ENCODE results near the gene TATDN2.
A peak's percentile ranks its signal among the peaks of the same experiment; 100 is the strongest.

Gene TATDN2

DNA sequence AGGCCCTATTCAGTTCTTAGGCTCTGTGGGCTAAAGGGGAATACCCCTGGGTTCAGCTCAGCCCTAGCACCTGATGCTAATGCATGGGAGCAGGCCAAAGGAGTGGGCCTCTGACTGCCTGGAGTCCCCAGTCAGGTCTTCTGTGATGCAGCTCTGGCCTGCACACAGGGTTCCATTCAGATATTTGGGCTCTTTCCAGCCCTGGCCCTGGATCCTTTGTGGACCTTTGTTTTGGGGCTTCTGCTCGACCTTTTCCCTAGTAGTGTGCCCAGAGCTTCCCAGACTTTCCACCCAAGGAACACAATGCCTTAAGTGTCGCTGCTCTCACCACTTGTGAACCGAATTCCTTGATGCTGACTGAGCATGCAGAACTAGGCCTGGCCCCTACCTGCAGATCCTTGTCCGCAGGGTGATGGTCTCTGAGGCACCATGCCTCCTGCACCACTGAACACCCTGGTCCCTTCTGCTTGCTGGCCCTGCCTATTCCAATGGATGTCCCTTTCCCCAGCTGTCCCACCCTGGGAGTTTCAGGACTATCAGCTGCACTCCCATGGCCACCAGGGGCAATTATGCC, 67.6 kb downstream of the TATDN2 start:
- H3K4me3 ChIP-seq (replicated peaks; ENCODE audit: low read depth, low read length) = no peak overlapping the region
- TF ChIP-seq, protein P1, sequence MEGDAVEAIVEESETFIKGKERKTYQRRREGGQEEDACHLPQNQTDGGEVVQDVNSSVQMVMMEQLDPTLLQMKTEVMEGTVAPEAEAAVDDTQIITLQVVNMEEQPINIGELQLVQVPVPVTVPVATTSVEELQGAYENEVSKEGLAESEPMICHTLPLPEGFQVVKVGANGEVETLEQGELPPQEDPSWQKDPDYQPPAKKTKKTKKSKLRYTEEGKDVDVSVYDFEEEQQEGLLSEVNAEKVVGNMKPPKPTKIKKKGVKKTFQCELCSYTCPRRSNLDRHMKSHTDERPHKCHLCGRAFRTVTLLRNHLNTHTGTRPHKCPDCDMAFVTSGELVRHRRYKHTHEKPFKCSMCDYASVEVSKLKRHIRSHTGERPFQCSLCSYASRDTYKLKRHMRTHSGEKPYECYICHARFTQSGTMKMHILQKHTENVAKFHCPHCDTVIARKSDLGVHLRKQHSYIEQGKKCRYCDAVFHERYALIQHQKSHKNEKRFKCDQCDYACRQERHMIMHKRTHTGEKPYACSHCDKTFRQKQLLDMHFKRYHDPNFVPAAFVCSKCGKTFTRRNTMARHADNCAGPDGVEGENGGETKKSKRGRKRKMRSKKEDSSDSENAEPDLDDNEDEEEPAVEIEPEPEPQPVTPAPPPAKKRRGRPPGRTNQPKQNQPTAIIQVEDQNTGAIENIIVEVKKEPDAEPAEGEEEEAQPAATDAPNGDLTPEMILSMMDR (IDR thresholded peaks at IDR 0.05; ENCODE audit: low read length, missing control alignments) = no peak
- DNase-seq (ENCODE audit: low read depth) = no peak

DNA sequence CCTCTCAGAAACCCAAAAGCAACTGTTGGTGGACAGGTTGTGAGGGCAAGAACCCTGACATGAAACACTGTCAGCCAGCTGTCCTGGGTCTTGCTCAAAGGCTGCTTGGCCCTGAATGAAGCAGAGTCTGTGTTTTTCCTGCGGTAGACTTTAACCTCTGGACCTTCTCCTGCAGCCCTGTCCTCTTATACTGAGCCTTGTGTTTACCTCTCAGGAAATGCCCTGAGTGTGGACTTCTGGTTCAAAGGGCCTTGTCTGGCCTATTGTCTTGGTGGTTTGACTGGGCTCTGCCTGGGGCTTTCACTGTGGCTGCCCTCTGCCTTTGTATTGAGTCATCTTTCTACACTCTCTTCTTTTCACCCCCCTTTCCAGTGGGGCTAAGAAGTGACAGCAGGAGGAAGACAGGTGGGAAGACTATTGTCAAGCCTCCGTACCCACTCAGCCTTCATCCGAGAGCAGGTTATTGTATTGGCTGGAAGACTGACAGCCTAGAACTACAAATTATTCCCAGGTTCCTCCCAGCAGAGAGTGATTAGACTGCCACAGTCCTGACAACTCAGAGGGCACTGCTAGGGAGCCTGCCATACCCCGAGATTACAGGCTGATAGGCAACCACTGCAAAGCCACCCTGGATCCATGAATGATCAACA, 69.2 kb downstream of the TATDN2 start:
- TF ChIP-seq, protein P1 (IDR thresholded peaks at IDR 0.05; ENCODE audit: low read length, missing control alignments) = no peak
- DNase-seq (ENCODE audit: low read depth) = no peak
- H3K4me3 ChIP-seq (replicated peaks; ENCODE audit: low read depth, low read length) = no peak overlapping the region

DNA sequence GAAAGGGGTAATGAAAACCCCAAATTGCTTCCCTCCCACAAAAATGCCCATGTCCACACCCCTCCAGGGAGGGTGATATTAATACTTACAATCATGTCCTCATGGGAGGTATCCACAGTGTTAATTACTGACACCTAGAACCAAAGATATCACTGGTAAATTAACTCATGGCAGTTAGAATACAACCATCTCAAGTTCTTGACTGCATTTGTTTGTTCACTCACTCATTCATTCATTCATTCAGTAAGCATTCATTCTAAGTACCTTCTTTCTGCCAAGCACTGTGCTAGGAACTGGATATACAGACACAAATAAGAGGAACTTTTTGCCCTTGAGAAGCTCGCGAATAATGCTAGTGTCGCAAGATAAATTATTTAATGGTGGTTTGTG, 69.7 kb downstream of the TATDN2 start:
- TF ChIP-seq, protein P1 (IDR thresholded peaks at IDR 0.05; ENCODE audit: low read length, missing control alignments) = no peak
- DNase-seq (ENCODE audit: low read depth) = no peak
- no peak overlapping the region for H3K4me3 ChIP-seq (replicated peaks; ENCODE audit: low read depth, low read length)

DNA sequence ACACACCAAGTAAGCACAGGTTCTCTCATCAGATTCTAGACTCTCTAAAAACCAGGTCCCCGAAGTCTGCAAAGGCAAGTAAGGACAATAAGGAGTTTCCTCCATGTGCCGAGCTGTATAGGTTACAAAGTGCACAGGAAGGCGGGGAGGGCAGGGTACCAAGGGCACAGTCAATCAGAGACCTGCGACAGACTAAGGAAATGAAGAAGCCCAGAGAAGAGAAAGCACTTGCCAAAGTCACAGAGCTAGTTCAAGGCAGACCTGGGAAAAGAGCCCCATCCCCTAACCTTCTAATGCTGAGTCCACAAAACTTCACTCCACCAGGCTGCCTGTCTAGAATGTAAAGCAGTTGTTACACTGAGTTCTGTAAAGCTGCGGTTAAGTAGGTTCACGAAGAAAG, 71.0 kb downstream of the TATDN2 start:
- peak overlapping the region; percentile 100 for H3K4me3 ChIP-seq (replicated peaks; ENCODE audit: low read depth, low read length)
- TF ChIP-seq, protein P1 (IDR thresholded peaks at IDR 0.05; ENCODE audit: low read length, missing control alignments) = no peak
- DNase-seq (ENCODE audit: low read depth) = no peak

DNA sequence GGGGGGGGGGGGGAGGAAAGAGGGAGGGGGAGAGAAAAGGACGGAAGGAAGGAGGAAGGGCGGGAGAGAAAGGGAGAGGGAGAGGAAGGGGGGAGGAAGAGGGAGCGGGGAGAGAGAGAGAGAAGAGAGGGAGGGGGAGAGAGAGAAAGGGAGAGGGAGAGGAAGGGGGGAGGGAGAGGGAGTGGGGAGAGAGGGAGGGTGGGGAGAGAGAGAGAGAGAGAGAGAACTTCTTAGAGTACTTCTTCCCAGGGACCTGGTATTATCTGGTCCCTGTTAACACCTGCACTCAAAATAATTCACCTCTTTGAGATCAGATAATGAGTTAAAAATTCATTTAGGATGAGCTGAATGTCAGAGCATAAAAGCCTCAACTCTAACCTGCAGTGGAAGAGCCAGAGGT, 71.5 kb downstream of the TATDN2 start:
- peak overlapping the region; percentile 100 for H3K4me3 ChIP-seq (replicated peaks; ENCODE audit: low read depth, low read length)
- no peak for DNase-seq (ENCODE audit: low read depth)
- TF ChIP-seq, protein P1 (IDR thresholded peaks at IDR 0.05; ENCODE audit: low read length, missing control alignments) = no peak

DNA sequence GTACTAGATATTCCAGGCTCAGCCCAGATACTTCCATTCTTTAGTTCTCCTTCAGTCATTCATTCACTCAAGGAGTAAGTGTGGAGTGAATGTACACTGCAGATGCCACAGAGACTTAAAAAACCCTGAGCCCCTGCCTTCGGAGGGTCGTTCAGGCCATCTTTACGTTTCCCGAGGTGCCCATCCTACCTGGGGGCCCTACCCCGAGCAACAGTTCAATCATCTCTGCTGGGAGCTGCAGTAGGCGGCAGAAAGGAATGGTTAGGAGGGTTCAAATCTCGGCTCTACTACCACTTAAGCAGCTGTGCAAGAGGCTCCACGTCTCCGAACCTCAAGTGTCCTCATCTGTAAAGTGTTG, 72.0 kb downstream of the TATDN2 start:
- peak overlapping the region; percentile 100 for H3K4me3 ChIP-seq (replicated peaks; ENCODE audit: low read depth, low read length)
- no peak for DNase-seq (ENCODE audit: low read depth)
- TF ChIP-seq, protein P1 (IDR thresholded peaks at IDR 0.05; ENCODE audit: low read length, missing control alignments) = no peak
